Measurements from ENCODE around the gene PPL.
"Not testable (repeated sequence)": the region's sequence is repeated elsewhere in the genome, so short reads cannot be mapped to it uniquely, and the experiment has no call there.

Gene PPL

DNA sequence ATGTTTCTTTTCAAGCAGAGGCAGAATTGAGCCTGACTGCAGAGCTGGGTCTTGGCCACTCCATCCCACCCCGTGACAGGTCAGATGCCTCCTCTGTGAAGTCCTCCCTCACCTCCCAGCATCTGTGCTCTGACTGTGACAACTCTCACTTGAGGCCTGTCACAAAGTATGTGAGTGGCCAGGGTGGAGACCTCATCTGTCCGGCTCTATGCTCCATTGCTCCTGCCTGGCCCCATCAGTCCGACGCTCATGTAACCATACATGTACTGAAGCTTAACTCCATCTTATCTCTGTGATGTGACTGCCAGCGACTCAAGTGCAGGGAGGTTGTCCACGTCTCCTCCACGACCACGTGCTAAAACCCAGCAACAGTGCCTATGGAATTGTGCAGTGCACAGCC is 3.5 kb downstream of the PPL start:
- no peak for DNase-seq (ENCODE audit: low read depth)

- DNase-seq (ENCODE audit: low read depth), result no peak
Measured at GRCh38 chr16:4931381-4931780, 5.6 kb downstream of the PPL start.

- DNase-seq (ENCODE audit: low read depth), result not testable (repeated sequence)
Measured at GRCh38 chr16:4929619-4930018, 7.3 kb downstream of the PPL start.

- no peak for DNase-seq (ENCODE audit: low read depth)
Measured at GRCh38 chr16:4928227-4928626, 8.7 kb downstream of the PPL start.

DNA sequence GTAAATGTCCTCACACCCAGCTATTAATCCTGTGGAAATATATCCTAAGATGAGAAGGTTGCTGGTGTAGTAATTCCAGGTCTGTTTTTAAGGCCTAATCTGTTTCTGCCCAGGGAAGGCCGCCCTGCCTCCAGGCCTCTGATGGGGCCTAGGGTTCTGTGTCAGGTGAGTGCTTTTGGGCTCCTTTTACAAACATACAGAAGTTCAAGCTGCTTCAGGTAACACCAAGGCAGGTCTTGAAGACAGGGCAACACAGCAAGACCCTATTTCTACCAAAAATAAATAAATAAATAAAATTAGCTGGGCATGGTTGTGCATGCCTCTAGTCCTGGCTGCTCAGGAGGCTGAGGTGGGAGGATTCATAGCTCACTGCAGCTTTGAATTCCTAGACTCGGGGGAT is 9.3 kb downstream of the PPL start:
- no peak for DNase-seq (ENCODE audit: low read depth)

GRCh38 chr16:4926928-4927327 is 10.0 kb downstream of the PPL start:
- DNase-seq (ENCODE audit: low read depth), result no peak

DNA sequence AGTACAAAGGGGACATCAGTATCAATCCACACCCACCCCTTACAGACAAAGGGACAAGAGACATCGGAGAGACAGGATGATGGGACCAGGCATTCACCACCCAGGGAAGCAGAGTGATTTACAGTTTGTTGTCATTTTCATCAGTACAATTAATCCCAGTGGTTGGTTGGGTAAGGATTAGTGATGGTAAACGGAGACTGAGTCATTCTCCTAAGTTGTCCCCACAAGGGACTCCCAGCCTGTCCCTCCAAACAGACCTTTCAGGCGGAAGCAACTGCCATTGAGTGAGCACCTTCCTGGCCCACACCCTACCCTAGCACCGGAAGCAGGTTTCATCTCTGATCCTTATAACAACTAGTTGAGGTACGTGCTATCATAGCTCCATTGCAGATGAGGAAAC is 11.2 kb downstream of the PPL start:
- DNase-seq (ENCODE audit: low read depth), result no peak

- no peak for DNase-seq (ENCODE audit: low read depth)
Measured at GRCh38 chr16:4925293-4925607, 11.7 kb downstream of the PPL start.

- no peak for DNase-seq (ENCODE audit: low read depth)
Measured at GRCh38 chr16:4924593-4925292, 12.2 kb downstream of the PPL start.

DNA sequence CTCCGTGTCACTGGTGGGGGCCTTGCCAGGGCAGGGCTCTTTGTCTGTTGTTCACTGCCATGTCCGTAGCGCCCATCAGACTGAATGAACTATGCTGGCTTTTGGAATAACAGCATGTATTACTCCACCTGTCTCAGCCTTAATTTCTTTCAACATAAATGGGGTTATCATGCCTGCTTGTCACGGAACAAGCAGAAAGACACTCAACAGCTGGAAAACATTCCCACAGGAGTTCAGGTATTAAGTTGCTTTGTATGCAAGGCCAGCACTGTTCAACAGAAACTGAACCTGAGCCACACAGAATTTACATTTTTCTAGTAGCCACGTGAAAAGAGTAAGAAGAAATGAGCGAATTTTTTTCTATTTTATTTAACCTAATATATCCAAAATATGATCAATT is 13.1 kb downstream of the PPL start:
- no peak for DNase-seq (ENCODE audit: low read depth)

- no peak for DNase-seq (ENCODE audit: low read depth)
Measured at GRCh38 chr16:4922721-4923342, 14.1 kb downstream of the PPL start.

DNA sequence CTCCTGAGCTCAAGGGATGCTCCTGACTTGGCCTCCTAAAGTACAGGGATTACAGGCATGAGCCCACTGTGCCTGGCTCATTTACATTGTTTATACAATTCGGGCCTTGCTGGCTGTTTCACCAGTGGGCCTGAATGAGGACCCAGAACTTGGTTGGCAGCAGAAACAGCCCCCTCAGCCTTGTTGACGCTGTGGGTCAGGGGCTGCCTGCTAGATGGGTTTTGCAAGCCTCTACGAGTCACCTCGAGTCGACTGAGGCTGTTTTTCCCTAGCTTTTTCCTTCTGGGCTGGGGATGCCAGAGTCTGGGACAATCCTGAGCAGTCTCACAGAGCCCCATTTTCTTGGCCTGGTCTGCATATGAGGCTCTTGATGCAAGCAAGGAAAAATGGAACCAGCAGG is 16.1 kb downstream of the PPL start:
- no peak for DNase-seq (ENCODE audit: low read depth)

DNA sequence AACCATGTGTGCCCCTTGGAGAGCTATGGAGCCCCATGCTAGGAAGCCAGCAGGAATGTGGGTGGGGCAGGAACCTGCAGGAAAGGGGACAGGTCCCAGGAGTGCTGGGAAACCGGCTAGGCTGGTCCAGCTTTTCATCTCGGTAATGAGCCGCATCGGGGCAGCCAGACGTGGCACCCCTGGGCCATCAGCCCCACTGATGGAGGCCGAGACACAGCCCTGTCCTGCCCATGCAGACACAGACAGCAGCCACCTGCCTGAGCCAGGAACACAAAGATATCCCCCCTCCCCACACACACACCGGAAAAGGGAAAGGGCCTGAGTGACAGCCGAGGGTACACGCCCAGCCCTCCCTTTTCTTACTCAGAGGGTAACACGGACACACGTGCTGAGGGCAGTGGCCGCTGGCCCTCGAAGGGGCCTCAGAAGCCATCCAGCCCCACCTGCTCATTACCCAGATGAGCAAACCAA is 18.1 kb downstream of the PPL start:
- no peak for DNase-seq (ENCODE audit: low read depth)

- no peak for DNase-seq (ENCODE audit: low read depth)
Measured at GRCh38 chr16:4917117-4917516, 19.8 kb downstream of the PPL start.

DNA sequence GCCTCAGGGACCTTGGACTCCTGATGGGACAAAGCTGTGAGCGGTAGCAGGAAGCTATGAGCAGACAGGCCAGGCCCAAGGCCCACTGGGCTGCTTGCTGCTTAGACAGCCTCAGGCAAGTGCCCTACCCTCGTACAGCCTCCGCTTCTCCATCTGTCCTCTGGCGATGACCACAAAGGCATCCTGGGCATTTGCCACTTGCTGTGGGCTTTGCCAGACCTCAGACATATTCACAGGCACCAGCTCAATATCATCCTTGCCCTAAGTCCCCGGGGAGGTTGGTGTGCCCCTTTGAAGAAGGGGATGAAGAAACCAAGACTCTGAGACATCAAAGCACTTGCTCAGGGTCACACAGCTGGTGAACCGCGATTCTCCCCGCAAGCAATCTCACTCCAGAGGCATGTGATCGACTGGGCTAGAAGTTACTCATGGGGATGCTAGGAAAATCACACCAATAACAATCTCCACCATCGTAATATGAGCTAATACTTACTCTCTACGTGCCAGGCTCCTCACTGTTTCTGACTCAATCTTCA is 21.7 kb downstream of the PPL start:
- DNase-seq (ENCODE audit: low read depth), result no peak

DNA sequence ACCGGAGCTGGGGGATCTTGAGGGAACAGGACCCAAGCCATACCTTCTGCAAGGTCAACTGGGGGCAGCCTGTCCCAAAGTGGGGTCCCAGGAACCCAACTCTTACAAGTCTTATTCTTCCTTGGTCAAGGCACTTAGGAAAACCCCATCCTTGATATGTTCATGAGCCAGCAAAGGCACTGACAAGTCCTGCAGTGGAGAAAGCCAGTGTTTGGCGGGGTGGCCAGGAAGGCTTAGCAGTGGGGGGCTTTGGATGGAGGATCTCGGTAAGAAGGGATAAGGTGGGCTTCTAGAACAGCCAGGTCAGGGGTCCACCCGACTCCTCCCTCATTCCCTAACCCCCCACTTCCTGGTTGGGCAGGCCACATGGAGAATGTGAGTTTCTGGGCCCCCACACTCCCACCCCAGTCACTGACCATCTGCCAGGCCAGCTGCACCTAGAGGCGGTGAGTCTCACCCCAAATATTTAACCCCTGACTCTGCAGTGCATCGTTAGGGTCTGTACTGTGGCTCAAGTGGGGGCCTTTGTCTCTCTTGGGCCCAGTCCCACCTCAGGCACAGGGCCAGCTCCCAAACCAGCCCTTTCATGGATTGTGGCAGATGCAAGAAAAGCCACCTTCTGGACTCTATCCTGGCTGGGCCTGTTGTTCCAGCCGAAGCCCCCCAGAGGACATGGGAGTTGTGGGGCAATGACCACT is 22.3 kb downstream of the PPL start:
- DNase-seq (ENCODE audit: low read depth), result no peak

DNA sequence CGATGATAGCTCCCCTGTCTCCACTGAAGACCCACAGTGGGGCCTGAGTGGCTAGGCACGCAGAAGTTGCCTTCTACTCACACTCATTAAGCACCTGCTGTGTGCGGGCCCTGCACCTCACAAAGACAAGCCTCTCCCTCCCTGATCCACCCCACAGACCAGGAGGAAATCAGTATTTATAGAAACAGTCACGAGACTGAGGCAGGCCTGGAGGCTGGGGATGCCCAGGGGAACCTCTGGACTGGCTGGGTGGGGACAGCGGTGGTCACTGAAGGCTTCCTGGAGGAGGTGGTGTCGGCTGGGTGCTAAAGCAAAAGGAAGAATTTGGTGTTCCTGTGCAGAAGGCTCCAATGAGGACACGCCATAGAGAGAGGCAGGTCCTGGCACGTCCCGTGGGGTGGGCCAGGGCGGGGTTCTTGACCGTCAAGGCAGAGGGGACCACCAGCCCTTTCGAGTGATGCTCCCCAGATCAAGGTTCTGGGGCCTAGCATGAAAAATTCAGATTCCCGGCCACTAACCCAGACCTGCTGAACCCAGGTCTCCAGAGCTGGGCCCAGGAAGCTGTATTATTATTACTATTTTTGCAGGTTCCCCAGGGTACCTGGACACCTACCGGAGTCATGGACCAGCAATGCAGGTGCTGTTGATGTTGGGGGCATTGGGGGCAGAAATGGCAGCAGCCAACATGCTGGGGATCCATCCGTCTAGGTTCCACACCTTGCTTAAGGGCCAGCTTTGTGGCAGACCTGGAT is 23.0 kb downstream of the PPL start:
- DNase-seq (ENCODE audit: low read depth), result no peak

DNA sequence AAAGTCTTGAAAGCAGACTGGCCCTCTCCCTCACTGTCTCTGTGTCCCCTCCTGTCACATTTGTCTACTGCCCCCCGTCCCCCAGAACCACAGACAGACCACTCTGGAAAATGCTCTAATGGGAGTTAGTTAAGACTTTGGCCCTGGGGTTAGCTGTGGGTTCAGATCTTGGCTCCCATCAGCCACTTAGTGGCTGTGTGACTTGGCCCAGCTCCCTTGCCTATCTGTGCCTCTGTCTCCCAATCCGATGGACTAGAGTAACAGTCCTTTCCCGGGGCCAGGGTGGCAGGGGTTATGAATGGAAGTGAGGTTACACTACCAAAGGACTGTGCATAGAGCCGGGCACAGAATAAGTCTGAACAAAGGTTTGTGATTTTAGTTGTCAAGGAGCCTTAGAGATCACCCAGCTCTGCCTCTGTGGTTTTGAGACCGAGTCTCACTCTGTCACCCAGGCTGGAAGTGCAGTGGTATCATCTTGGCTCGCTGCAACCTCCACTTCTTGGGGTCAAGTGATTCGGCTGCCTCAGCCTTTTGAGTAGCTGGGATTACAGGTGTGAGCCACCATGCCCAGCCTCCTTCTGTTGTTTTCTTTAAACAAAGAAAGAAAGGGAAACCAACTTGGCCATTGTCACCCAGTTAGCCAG is 23.7 kb downstream of the PPL start:
- DNase-seq (ENCODE audit: low read depth), result no peak

GRCh38 chr16:4911970-4912386 is 25.0 kb downstream of the PPL start:
- no peak for DNase-seq (ENCODE audit: low read depth)

GRCh38 chr16:4910828-4911227 is 26.1 kb downstream of the PPL start:
- DNase-seq (ENCODE audit: low read depth), result no peak

GRCh38 chr16:4909825-4910224 is 27.1 kb downstream of the PPL start:
- DNase-seq (ENCODE audit: low read depth), result no peak

GRCh38 chr16:4908854-4909401 is 28.0 kb downstream of the PPL start:
- DNase-seq (ENCODE audit: low read depth), result no peak
